CD8-positive, alpha-beta memory T cell (primary cell): ENCODE measurements around the gene AHNAK. TPM values are rescaled to one million over a fixed set of nuclear protein-coding genes. Genes with fewer than 3 reads are reported as not detected.

Experiments
- polyA plus RNA-seq: library from polyadenylated mRNA; unstranded; fragments of 300-500 nt; fragmentation: Illumina TruSeq; gene quantifications from one replicate; pipeline ENCODE4 v1.2.3, GENCODE V29; 2021
- total RNA-seq, 2 experiments: library from RNA; stranded (reverse); gene quantifications; one replicate each; pipeline ENCODE4 v1.2.3, GENCODE V29; 2021

Gene AHNAK
- total and polyA plus RNA-seq, 3 experiments from 2014 or later = 125 to 193 (median 187) TPM

Other genes with a start within 250 kb of the AHNAK start
- gene SCGB1D4, start 247.7 kb downstream of the AHNAK start, total RNA-seq = not detected
- gene SCGB1D4, start 247.7 kb downstream of the AHNAK start, polyA plus RNA-seq = not detected
- 1 to 10 TPM; 6.1 to 6.5 TPM for gene ASRGL1, start 209.4 kb downstream of the AHNAK start, total RNA-seq
- 2.7 TPM for gene ASRGL1, start 209.4 kb downstream of the AHNAK start, polyA plus RNA-seq
- gene SCGB1A1, start 127.8 kb downstream of the AHNAK start, total RNA-seq = not detected
- not detected for gene SCGB1A1, start 127.8 kb downstream of the AHNAK start, polyA plus RNA-seq
- gene EEF1G, start 27.1 kb upstream of the AHNAK start, total RNA-seq = 1,000 to 10,000 TPM; 1,800 to 1,846 TPM
- gene EEF1G, start 27.1 kb upstream of the AHNAK start, polyA plus RNA-seq = 1,157 TPM
- gene TUT1, start 44.7 kb upstream of the AHNAK start, total RNA-seq = 10 to 100 TPM; 30.8 to 32.7 TPM
- 13.7 TPM for gene TUT1, start 44.7 kb upstream of the AHNAK start, polyA plus RNA-seq
- gene MTA2, start 55.1 kb upstream of the AHNAK start, total RNA-seq = 100 to 1,000 TPM; 248 to 263 TPM
- gene MTA2, start 55.1 kb upstream of the AHNAK start, polyA plus RNA-seq = 37.4 TPM
- 100 to 1,000 TPM; 133 to 134 TPM for gene EML3, start 66.0 kb upstream of the AHNAK start, total RNA-seq
- 22.9 TPM for gene EML3, start 66.0 kb upstream of the AHNAK start, polyA plus RNA-seq
- gene ROM1, start 66.5 kb upstream of the AHNAK start, total RNA-seq = 1 to 10 TPM; 4.9 to 5.3 TPM
- 1.7 TPM for gene ROM1, start 66.5 kb upstream of the AHNAK start, polyA plus RNA-seq
- gene B3GAT3, start 75.2 kb upstream of the AHNAK start, total RNA-seq = 10 to 100 TPM; 67.4 to 68.2 TPM
- gene B3GAT3, start 75.2 kb upstream of the AHNAK start, polyA plus RNA-seq = 48.9 TPM
- 100 to 1,000 TPM; 213 to 219 TPM for gene GANAB, start 99.8 kb upstream of the AHNAK start, total RNA-seq
- gene GANAB, start 99.8 kb upstream of the AHNAK start, polyA plus RNA-seq = 164 TPM
- 10 to 100 TPM; 41.3 to 45.9 TPM for gene INTS5, start 106.5 kb upstream of the AHNAK start, total RNA-seq
- 45.2 TPM for gene INTS5, start 106.5 kb upstream of the AHNAK start, polyA plus RNA-seq
- gene C11orf98, start 118.4 kb upstream of the AHNAK start, total RNA-seq = 100 to 1,000 TPM; 178 to 182 TPM
- 118 TPM for gene C11orf98, start 118.4 kb upstream of the AHNAK start, polyA plus RNA-seq
- 10 to 100 TPM; 43.1 to 48.3 TPM for gene CSKMT, start 118.5 kb upstream of the AHNAK start, total RNA-seq
- gene CSKMT, start 118.5 kb upstream of the AHNAK start, polyA plus RNA-seq = 3.6 TPM
- 1 to 10 TPM; 7.1 to 7.5 TPM for gene UQCC3, start 124.9 kb upstream of the AHNAK start, total RNA-seq
- 11.2 TPM for gene UQCC3, start 124.9 kb upstream of the AHNAK start, polyA plus RNA-seq
- 10 to 100 TPM; 22.6 to 22.9 TPM for gene LBHD1, start 125.5 kb upstream of the AHNAK start, total RNA-seq
- 7.6 TPM for gene LBHD1, start 125.5 kb upstream of the AHNAK start, polyA plus RNA-seq
- 100 to 1,000 TPM; 142 to 143 TPM for gene UBXN1, start 132.3 kb upstream of the AHNAK start, total RNA-seq
- gene UBXN1, start 132.3 kb upstream of the AHNAK start, polyA plus RNA-seq = 164 TPM
- under 1 TPM; 0.11 to 0.22 TPM for gene LRRN4CL, start 142.7 kb upstream of the AHNAK start, total RNA-seq
- not detected for gene LRRN4CL, start 142.7 kb upstream of the AHNAK start, polyA plus RNA-seq
- gene BSCL2, start 160.6 kb upstream of the AHNAK start, total RNA-seq = 10 to 100 TPM; 32.9 to 33.3 TPM
- gene BSCL2, start 160.6 kb upstream of the AHNAK start, polyA plus RNA-seq = 48.8 TPM
- gene GNG3, start 160.9 kb upstream of the AHNAK start, total RNA-seq = not detected
- gene GNG3, start 160.9 kb upstream of the AHNAK start, polyA plus RNA-seq = 0.36 TPM
- 10 to 100 TPM; 58.7 to 64.3 TPM for gene HNRNPUL2, start 180.7 kb upstream of the AHNAK start, total RNA-seq
- gene HNRNPUL2, start 180.7 kb upstream of the AHNAK start, polyA plus RNA-seq = 3.3 TPM
- 10 to 100 TPM; 36.7 to 37.2 TPM for gene TTC9C, start 181.7 kb upstream of the AHNAK start, total RNA-seq
- 22.2 TPM for gene TTC9C, start 181.7 kb upstream of the AHNAK start, polyA plus RNA-seq
- 10 to 100 TPM in 1 of 2 experiments, 1 to 10 TPM in 1; 9.4 to 11.6 TPM for gene ZBTB3, start 207.4 kb upstream of the AHNAK start, total RNA-seq
- 3.5 TPM for gene ZBTB3, start 207.4 kb upstream of the AHNAK start, polyA plus RNA-seq
- 100 to 1,000 TPM; 151 to 160 TPM for gene POLR2G, start 214.8 kb upstream of the AHNAK start, total RNA-seq
- 272 TPM for gene POLR2G, start 214.8 kb upstream of the AHNAK start, polyA plus RNA-seq
- 10 to 100 TPM; 21.8 to 24.1 TPM for gene TAF6L, start 224.6 kb upstream of the AHNAK start, total RNA-seq
- gene TAF6L, start 224.6 kb upstream of the AHNAK start, polyA plus RNA-seq = 9.6 TPM
- gene TMEM179B, start 240.6 kb upstream of the AHNAK start, total RNA-seq = 10 to 100 TPM; 46.4 to 49.2 TPM
- 135 TPM for gene TMEM179B, start 240.6 kb upstream of the AHNAK start, polyA plus RNA-seq
- 10 to 100 TPM; 13.0 to 14.6 TPM for gene TMEM223, start 245.2 kb upstream of the AHNAK start, total RNA-seq
- gene TMEM223, start 245.2 kb upstream of the AHNAK start, polyA plus RNA-seq = 56.0 TPM